B cell (primary cell): ENCODE results near the gene CDK5RAP2. TPM values are rescaled to one million over a fixed set of nuclear protein-coding genes. Genes with fewer than 3 reads are reported as not detected.

Experiments used
- ATAC-seq: fragments of 200-7000 bp; cut with Tn5 transposase; one replicate; pipeline ENCODE4 v1.10.0; 2021; ENCODE audit warnings: low read depth, mild to moderate bottlenecking, moderate number of reproducible peaks, moderate library complexity
- CTCF ChIA-PET: fragments of 350-600 bp; sonication (Branson Sonifier 250); formaldehyde crosslinking; loops from one replicate; lab custom pipeline; 2021; ENCODE audit warnings: antibody characterized with exemption, inconsistent platforms; lab: Charles Lee
- POLR2A ChIA-PET: fragments of 350-600 bp; sonication (Branson Sonifier 250); formaldehyde crosslinking; loops from one replicate; lab custom pipeline; 2021; ENCODE audit warnings: antibody characterized with exemption; lab: Charles Lee
- DNase-seq: peaks from one replicate; pipeline ENCODE4 v3.0.0; 2013
- H2AFZ ChIP-seq: 2 replicates; pipeline ENCODE4 v1.6.1; 2012; ENCODE audit warnings: mild to moderate bottlenecking, low read depth, low read length; ENCODE audit not compliant: insufficient read depth, poor library complexity, severe bottlenecking
- H3K27ac ChIP-seq, 2 donors: 1 replicate in 1 of 2; 2 replicates in 1 of 2; pipeline ENCODE4 v1.5.1; 2012 to 2013; ENCODE audit warnings: low read length in 2 of 2, mild to moderate bottlenecking in 2 of 2, moderate library complexity in 1 of 2
- H3K27me3 ChIP-seq, 4 experiments: fragments of 200-600 bp in 1 of 4; sonication (generic) in 1 of 4; replicated peaks in 1 of 4; 1 replicate in 2 of 4; 2 replicates in 2 of 4; pipeline versions ENCODE4 v1.6.1 to v1.7.0; 2013 to 2016; ENCODE audit warnings: low read length in 3 of 4, mild to moderate bottlenecking in 2 of 4, mixed read lengths in 1 of 4, moderate library complexity in 1 of 4; ENCODE audit not compliant: insufficient read depth in 4 of 4, control insufficient read depth in 3 of 4; ENCODE audit errors: control extremely low read depth in 1 of 4
- H3K36me3 ChIP-seq, 2 experiments: replicated peaks in 1 of 2; 1 replicate in 1 of 2; 2 replicates in 1 of 2; pipeline versions ENCODE4 v1.6.1 to v1.7.1; 2013; ENCODE audit warnings: low read length in 1 of 2; ENCODE audit not compliant: insufficient read depth in 2 of 2, control insufficient read depth in 1 of 2; ENCODE audit errors: control extremely low read depth in 1 of 2, extremely low read depth in 1 of 2
- H3K4me1 ChIP-seq, 2 donors: fragments of 200-600 bp in 1 of 2; sonication (generic) in 1 of 2; 1 replicate in 1 of 2; 2 replicates in 1 of 2; pipeline versions ENCODE4 v1.5.1 to v1.6.1; 2013 to 2017; ENCODE audit warnings: low read length in 2 of 2; ENCODE audit not compliant: control insufficient read depth in 2 of 2, insufficient read depth in 2 of 2
- H3K4me2 ChIP-seq: replicated peaks from 2 replicates; pipeline ENCODE3; 2012; ENCODE audit warnings: mild to moderate bottlenecking, low read depth, low read length; ENCODE audit not compliant: poor library complexity, severe bottlenecking
- H3K4me3 ChIP-seq, 5 experiments: fragments of 200-600 bp in 1 of 5; sonication (generic) in 1 of 5; 1 replicate in 3 of 5; 2 replicates in 2 of 5; pipeline versions ENCODE4 v1.5.1 to v1.7.0; 2011 to 2016; ENCODE audit warnings: low read length in 4 of 5, mild to moderate bottlenecking in 4 of 5, low read depth in 2 of 5, control low read depth in 1 of 5, moderate library complexity in 1 of 5; ENCODE audit not compliant: insufficient read depth in 1 of 5; ENCODE audit errors: control extremely low read depth in 1 of 5, extremely low read depth in 1 of 5
- H3K79me2 ChIP-seq: fragments of 200-600 bp; sonication (generic); one replicate; pipeline ENCODE4 v1.6.0; 2016; ENCODE audit warnings: low read length; ENCODE audit not compliant: control insufficient read depth, insufficient read depth
- H3K9ac ChIP-seq: fragments of 200-600 bp; sonication (generic); 2 replicates; pipeline ENCODE4 v1.6.1; 2017; ENCODE audit warnings: mild to moderate bottlenecking, low read length, moderate library complexity
- H3K9me3 ChIP-seq, 3 donors: one replicate each; pipeline versions ENCODE4 v1.6.1 to v1.7.1; 2013; ENCODE audit warnings: low read length in 2 of 3; ENCODE audit not compliant: control insufficient read depth in 2 of 3, insufficient read depth in 1 of 3; ENCODE audit errors: control extremely low read depth in 1 of 3
- H4K20me1 ChIP-seq: 2 replicates; pipeline ENCODE4 v1.6.0; 2012; ENCODE audit warnings: mild to moderate bottlenecking, low read length; ENCODE audit not compliant: insufficient read depth, control insufficient read depth, poor library complexity, severe bottlenecking
- H3K27ac Mint-ChIP-seq: one replicate; pipeline ENCODE4 v1.8.0; 2021; ENCODE audit warnings: mixed read lengths
- H3K27me3 Mint-ChIP-seq: one replicate; pipeline ENCODE4 v1.8.0; 2021; ENCODE audit warnings: mixed read lengths
- H3K4me1 Mint-ChIP-seq: one replicate; pipeline ENCODE4 v1.8.0; 2021; ENCODE audit warnings: mixed read lengths
- H3K4me3 Mint-ChIP-seq: one replicate; pipeline ENCODE4 v1.8.0; 2021; ENCODE audit warnings: mixed read lengths
- H3K9me3 Mint-ChIP-seq: one replicate; pipeline ENCODE4 v1.8.0; 2022; ENCODE audit warnings: mixed read lengths; ENCODE audit not compliant: insufficient read depth
- EZH2 ChIP-seq: IDR thresholded peaks from 2 replicates; pipeline ENCODE4 v1.6.1; 2012; ENCODE audit warnings: borderline replicate concordance, low read depth, mild to moderate bottlenecking, moderate library complexity, low read length; ENCODE audit not compliant: insufficient read depth, poor library complexity, severe bottlenecking
- WGBS: methylation state at CpG from one replicate; pipeline ENCODE4 v1.1.5; 2013; ENCODE audit warnings: missing lambda C conversion rate; ENCODE audit not compliant: insufficient coverage; 5-methylcytosine and 5-hydroxymethylcytosine counted together
- intact Hi-C: fragments of 100-400 bp; cut with micrococcal nuclease; formaldehyde crosslinking; loops from one replicate; pipeline ENCODE4 v1.10.0; 2022
- polyA plus RNA-seq: library from polyadenylated mRNA; depleted of rRNA; stranded (reverse); fragments of >200 nt; gene quantifications from 2 replicates; pipeline ENCODE4 v1.2.3, GENCODE V29; 2012
- total RNA-seq, 2 donors: library from RNA; stranded (reverse); fragments of 120-200 nt in 1 of 2; gene quantifications; 1 replicate in 1 of 2; 2 replicates in 1 of 2; pipeline versions ENCODE4 v1.2.3 to v1.2.4, GENCODE V29; 2013 to 2022
- TF ChIP-seq, protein P1 (sequence below): fragments of 200-600 bp; IDR thresholded peaks from one replicate; pipeline ENCODE4 v1.8.0; 2022; ENCODE audit warnings: antibody characterized with exemption, mild to moderate bottlenecking

Gene CDK5RAP2
- total and polyA plus RNA-seq, 2 donors (not counting 1 experiment from before 2014, with no cell fraction given) = 31.3 to 122 TPM

DNA sequence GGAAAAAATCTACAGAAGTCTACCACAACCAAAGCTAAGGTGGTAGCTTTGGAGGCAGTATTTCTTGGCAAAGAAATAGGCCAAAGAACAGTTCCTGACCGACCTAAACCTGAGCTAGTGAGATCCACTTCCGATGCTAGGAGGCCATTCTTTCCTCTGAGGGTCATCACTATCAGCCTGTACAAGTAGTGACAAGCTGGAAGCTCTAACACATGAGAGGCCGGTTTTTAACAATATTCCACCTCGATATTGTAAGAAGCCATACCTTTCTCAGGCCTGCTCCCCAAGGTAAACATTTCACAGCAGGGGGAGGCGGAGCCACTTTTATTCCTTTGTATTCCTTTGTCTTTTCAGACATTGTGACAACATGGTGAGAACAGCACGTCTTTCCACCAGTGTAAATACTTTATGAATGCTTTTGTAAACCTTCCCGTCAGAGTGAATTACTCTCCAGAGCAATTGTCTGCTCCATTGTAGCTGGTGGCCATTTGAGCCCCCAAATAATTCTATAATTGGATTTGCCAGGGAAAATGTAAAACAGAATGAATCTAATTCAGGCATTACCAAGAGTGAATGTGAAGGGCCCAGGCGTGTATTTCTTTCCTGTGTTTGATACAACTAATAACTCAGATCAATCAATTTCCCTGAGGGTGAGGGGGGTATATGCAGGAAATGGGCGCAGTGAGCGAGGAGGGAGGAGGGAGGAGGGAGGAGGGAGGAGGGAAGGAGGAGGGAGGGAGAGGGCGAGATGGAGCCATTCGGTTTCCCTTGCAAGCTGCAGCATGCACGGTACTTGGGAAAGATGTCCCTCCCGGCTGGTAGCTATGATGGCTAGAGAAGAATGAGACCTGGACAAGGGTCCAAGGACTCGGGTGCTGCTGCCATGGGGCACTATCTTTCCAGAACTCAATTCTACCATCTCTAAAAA, 166.6 kb downstream of the CDK5RAP2 start:
- intact Hi-C loops = no loop called here
- no peaks in the 10 kb centered on the region for H3K4me1 ChIP-seq
- Mint-ChIP-seq H3K27ac (no peak overlapping the region), H3K4me3 (no peak overlapping the region), H3K9me3 (no peaks in the 10 kb centered on the region), H3K27me3 (no peaks in the 10 kb centered on the region), H3K4me1 (no peaks in the 10 kb centered on the region)
- H3K9ac ChIP-seq = no peak overlapping the region
- CTCF ChIA-PET = interaction anchor here (0.8 kb wide), 1 partner anchor 8 kb away, joined by 3 read pairs; no protein-coding TSS in a partner anchor
- POLR2A ChIA-PET = no interaction called here
- 94% methylated on average over 6 of the region's 15 CpGs for WGBS
- no peak overlapping the region for H3K27ac ChIP-seq
- no peaks in the 10 kb centered on the region for H3K9me3 ChIP-seq
- H3K36me3 ChIP-seq = peaks cover 0 to 75% of the 10 kb centered on the region in 2 experiments
- ATAC-seq (no peak), DNase-seq (no peak)
- H3K4me3 ChIP-seq = no peak overlapping the region
- no peak overlapping the region for H3K4me2 ChIP-seq
- H2AFZ ChIP-seq = no peak overlapping the region
- TF ChIP-seq, protein P1, sequence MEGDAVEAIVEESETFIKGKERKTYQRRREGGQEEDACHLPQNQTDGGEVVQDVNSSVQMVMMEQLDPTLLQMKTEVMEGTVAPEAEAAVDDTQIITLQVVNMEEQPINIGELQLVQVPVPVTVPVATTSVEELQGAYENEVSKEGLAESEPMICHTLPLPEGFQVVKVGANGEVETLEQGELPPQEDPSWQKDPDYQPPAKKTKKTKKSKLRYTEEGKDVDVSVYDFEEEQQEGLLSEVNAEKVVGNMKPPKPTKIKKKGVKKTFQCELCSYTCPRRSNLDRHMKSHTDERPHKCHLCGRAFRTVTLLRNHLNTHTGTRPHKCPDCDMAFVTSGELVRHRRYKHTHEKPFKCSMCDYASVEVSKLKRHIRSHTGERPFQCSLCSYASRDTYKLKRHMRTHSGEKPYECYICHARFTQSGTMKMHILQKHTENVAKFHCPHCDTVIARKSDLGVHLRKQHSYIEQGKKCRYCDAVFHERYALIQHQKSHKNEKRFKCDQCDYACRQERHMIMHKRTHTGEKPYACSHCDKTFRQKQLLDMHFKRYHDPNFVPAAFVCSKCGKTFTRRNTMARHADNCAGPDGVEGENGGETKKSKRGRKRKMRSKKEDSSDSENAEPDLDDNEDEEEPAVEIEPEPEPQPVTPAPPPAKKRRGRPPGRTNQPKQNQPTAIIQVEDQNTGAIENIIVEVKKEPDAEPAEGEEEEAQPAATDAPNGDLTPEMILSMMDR = no peak
- TF ChIP-seq EZH2 = no peak
- no peaks in the 10 kb centered on the region for H4K20me1 ChIP-seq
- no peaks in the 10 kb centered on the region for H3K27me3 ChIP-seq
- H3K79me2 ChIP-seq = no peaks in the 10 kb centered on the region

DNA sequence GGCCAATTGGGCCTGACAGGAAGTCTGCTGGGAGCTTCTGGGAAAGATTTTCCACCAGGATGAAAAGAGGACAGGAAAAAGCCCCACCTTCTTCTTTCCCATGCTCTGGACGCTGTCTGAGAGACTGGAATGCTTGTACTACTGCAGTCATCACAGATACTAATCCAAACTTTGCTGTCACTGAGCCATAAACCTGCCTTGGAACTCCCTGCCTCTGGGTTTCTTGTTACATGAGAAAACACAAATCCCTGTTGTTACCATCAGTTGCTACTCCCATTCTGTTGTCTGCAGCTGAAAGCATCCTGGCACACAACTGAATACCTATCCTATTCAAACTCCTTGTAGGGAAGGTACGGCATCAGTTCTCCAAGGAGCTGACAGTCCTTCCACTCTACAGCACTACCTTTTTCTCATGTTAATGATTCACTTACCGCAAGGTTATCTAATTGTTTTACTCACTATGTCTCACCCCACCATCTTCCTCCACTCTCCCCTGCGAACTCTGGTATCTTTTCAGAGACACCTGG, 167.5 kb downstream of the CDK5RAP2 start:
- H3K4me1 ChIP-seq = no peaks in the 10 kb centered on the region
- H3K4me3 ChIP-seq = no peak overlapping the region
- intact Hi-C loops = no loop called here
- no peak overlapping the region for H3K27ac ChIP-seq
- POLR2A ChIA-PET = no interaction called here
- peaks cover 0 to 76% of the 10 kb centered on the region in 2 experiments for H3K36me3 ChIP-seq
- DNase-seq (no peak), ATAC-seq (no peak)
- H3K27ac Mint-ChIP-seq = no peak overlapping the region
- TF ChIP-seq EZH2 = no peak
- TF ChIP-seq, protein P1 = no peak
- H3K4me2 ChIP-seq = no peak overlapping the region
- H4K20me1 ChIP-seq = no peaks in the 10 kb centered on the region
- H3K9ac ChIP-seq = no peak overlapping the region
- H3K27me3 ChIP-seq = no peaks in the 10 kb centered on the region
- no peaks in the 10 kb centered on the region for H3K9me3 Mint-ChIP-seq
- no peaks in the 10 kb centered on the region for H3K9me3 ChIP-seq
- CTCF ChIA-PET = interaction anchor here (0.8 kb wide), 1 partner anchor 9 kb away, joined by 3 read pairs; no protein-coding TSS in a partner anchor
- 99% methylated on average over 4 of the region's 4 CpGs for WGBS
- no peak overlapping the region for H3K4me3 Mint-ChIP-seq
- H3K4me1 Mint-ChIP-seq = no peaks in the 10 kb centered on the region
- H3K79me2 ChIP-seq = no peaks in the 10 kb centered on the region
- H3K27me3 Mint-ChIP-seq = no peaks in the 10 kb centered on the region
- no peak overlapping the region for H2AFZ ChIP-seq
